ENCODE measurements around the gene CA10.

The CA10 gene

DNA sequence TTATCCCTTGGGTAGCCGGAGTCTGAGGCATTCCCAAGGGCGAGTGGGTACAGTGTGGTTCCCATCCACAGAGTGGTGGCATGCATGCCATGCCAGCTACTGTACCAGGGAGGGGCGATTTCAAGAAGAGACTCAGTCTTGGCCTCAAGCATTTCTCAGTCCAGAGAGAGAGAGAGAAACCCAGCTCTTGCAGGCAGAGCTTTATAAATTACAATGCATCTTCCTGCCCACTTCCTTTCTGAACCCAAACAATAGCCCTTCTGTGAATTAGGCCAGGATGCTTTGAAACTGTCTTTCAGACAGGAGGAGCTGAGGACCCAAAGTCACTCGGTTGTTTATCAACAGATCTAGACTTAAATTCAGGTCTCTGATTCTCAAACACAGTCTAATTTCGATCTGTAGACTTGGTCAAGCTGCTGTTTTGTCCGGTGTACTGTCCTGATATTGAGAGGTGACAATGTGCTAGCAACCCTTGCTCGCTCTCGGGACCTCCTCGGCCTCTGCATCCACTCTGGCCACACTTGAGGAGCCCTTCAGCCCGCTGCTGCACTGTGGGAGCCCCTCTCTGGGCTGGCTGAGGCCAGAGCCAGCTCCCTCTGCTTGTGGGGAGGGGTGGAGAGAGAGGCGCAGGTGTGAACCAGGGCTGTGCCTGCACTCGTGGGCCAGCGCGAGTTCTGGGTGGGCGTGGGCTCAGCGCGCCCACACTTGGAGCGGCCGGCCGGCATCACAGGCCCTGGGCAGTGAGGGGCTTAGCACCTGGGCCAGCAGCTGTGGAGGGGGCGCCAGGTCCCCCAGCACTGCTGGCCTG is 490.2 kb downstream of the CA10 start:
- no peak for DNase-seq

DNA sequence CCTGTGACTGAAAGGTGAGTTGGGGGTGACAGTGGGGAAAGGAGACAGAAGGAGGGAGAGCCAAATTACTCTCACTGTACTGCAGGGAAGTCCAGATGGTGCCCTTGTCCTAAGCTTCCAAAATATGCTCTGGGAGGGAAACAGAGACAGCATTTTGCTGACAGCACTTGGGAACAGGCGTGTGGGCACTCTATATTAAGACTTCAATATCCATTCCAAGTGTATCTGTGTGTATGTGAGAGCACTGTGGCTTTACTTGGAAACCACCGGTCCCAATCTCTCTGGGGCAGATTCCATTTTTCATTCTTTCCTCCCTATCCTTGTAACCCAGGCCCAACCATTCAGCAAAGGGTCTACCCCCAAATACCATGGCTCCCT is 490.8 kb downstream of the CA10 start:
- DNase-seq: no peak

DNA sequence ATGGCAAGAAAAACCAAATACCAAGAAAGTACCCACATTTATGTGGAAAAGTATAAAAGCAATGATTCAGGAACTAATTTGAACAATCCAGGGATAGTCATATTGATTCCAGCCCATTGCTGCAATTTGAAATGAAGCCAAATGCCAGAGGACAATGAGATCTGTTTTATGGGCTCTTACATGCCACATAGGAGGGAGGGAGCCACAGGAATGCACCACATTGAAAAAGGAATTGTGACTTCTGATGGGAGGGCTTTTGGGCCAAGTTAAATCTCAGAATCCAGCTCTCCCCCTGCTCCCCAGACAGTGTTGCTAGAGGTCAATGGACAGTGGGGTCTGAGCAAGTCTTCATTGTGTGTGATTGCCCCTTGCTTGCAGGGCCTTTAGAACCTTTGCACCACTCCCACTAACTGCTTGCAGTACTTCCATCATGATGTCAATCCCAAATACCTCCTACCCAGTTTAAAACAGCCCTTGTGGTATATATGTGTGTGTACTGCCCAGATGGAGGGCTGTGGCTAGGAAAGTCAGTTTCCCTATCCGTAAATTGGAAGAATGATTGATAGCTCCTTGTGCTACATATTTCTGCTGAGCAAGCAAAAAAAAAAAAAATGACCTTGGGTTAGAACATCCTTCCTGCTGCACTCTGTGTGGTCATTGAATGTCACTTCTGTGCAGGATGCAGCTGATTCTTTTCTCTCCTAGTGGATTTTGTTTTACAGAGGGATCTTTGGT is 491.4 kb downstream of the CA10 start:
- no peak for DNase-seq

DNA sequence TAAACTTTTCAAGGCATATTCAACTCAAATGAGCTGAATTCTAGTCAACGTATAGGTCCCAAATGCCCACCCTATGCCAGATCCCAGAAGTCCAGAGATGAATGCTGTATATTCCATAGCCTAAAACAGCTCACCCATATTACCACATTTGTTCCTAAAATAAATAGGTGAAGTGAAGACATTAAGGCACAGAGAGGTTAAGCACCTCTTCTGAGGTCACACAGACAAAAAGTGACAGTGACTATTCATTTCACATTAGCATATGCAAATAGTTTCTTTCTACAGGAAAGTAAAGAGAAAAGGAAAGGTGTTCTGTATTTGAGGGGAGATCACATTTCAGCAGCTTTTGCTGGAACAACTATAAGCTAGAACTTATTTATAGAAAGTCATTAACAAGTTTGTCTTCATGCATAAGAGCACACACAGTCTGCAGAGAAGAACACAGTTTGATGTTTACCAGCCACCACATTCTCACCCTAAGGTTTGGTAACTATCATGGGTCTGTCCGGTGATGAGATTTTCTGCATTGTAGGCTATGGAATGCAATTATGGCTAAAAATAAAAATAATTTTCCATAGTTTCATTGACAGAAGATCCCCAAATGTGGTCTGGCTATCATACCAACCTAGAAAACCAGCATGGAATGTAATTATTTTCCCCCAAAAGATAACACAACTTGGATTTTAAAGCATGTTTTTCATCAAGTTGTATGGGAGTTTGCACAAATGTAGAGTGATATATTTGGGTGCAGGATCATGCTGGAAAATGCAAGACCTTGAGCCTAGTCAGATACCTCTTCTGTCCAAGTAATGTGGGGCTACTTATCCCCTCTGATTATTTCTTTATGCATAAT is 496.1 kb downstream of the CA10 start:
- no peak for DNase-seq

DNA sequence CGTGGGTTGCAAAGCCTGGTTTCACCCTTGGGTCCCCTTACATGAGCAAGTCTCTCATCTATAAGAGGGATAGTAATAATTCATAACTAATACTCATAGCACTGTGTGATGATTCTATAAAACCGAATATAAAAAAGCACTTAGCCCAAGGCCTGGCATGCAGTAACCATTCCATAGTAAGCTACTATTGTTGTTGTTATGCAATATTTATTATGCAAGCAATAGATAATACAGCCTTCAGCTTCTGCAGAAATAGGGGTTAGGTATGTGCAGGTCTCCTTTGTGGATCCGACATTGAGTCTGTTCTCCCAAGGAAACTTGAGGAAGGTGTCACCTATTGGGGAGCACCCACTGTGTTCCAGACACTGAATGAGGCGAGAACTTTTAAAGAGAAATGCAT is 497.1 kb downstream of the CA10 start:
- DNase-seq: no peak

DNA sequence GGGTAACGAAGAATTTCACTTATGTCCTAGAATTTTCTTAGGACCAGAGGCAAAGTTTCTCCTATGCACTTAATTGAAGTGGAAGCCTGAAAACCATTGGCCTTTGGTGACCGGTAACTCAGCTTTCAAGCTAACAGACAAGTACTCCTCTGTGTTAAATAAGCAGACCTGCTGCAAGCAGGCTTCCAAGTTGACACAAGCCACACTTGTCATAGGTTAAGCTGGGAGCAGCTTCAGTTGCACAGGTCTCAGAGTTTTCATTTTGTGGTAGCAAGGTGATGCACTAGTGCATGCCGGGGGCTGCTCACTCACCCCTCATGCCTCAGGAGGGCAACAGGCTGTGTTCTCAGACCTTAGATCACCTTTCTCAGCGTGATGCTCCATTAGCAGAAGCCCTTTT is 498.2 kb downstream of the CA10 start:
- no peak for DNase-seq

DNA sequence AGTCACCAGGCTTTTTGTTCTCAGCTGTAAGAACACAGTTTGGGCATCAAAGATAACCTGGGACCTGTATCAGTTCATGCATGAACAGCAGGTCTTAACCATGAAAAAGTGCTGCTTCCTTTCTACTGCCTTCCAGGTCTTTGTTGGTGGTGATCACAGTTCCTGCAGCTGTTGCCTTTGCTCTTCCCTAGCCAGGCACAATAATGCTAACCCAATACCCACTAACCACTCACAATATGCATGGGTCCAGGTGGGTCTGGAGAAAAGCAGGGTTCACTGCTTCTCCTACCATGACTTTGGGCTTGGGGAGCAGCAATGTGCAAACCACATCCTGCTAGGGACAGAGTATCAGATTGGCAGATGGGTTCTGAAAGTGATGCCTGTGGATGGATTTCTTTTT is 501.3 kb downstream of the CA10 start:
- no peak for DNase-seq

DNA sequence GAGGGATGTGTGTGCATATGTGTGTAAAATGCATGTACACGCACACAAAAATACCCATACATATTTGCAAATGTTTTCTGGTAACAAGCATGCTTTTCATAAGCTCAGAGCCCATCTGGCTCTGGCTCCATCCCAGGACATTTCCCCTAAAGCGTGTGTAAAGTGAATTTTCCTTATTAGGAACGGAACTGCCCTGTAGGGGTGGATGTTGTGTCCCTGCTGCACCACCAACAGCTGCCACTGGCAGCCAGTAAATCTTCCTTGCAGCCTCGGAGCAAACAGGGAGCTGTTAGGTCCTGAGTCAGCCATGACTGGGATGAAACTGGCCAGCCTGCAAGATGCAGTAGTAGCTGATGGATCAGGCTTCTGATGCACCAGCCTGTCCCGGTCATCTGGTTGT is 504.6 kb downstream of the CA10 start:
- DNase-seq: no peak

DNA sequence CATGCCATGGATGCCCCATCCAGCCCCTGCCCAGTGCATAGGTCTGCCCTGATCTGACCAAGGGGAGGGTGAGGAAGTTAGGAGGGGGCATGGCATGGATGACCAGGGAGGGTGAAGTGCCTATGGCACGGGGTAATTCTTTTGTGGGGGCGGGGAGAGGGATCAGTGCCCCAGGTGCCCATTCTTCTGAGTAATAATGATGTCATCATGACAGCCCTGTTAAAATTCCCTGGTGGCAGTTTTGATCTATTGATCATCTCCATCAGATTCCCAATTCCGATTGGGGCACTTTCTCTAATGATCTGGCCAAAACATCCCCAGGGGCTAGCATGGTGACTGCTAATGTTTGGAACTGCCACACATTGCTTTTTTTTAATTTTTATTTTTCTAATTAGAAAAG is 506.0 kb downstream of the CA10 start:
- no peak for DNase-seq

DNA sequence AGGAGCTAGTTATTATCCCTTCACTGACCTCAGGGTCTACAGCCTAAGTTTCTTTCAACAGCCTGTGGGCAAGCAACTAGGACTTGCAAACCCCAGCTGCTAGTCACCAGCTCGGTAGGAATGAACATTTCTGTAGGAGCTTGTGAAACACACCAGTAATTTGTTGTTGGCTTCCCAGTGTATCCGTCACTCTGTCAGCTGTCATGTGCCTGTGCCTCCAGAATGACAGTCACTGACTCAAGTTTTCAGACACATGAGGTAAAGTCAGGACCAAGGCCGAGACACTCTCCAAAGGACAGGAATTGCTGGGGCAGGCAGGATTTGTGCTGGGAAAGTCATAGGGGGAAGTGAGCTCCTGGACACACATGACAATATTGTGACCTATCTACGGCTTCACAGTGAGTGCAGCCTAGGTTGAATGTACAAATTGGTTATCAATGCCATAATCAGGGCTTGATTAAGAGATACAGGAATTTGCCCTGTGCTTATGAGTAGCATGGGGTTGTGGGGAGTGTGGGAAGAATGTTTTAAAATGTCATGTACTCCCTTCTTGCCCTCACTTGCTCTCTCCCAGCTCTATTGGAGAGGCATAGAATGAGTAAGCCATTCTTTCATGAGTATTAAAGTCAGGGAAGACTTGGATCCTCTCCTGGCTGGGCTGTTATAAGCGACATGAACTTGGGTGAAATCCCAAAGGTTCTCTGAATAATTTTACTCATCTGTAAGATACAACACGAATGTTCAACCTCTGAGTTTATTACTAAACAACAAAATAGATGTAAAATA is 506.8 kb downstream of the CA10 start:
- no peak for DNase-seq

DNA sequence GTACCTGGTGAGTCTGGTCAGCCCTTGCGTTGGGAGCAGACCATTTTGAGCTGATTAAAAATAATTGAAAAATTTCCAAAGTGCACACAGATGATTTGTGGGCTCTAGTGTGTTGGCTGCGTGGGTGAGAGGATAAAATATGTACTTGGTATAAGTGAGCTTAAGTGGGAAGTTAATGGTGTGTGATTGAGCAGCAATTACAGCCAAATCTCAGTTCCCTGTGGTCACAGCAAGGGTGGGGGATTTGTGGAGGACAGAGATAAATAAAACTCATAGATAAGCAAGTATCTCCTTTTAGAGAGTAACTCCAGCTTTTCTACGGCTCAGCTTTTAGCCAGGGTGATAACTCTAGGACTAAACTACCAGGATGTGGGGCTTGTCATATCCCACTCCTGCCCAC is 507.7 kb downstream of the CA10 start:
- no peak for DNase-seq

DNA sequence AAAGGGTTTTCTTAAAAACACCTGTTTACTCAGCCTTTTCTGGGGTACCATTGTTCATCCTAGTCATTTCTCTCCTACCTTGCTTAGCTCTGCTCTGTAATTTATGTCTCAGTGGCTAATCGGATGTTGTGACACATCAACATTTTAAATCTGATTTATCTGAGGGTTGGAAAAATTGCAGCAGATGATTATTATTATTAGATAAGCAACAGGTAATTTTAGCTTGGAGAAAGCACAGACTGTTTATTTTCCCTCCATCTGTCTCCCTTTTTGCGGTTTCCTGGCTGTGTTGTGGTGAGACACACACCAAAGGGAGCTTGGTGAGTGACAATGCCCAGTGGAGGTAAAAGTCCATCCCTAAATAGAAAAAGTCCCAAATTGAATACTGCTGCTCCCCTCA is 508.3 kb downstream of the CA10 start:
- DNase-seq: no peak

DNA sequence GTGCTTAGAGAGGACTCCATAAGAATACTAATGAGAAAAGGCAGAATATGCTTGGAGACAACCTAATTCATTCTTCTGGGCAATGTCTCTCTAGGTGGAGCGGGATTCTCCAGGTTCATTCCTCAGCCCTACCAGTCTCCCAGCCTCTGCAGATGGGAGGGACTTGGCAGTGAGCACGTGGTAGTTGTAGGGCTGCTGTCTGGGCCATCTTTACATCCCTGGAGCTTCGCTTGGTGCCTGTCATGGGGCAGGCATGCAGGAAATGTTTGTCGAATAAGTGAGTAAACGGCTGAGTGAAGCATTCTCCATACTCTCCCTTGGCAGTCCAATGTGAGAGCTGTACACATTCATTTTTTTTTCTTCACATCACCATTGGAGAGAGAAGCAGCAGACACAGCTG is 510.7 kb downstream of the CA10 start:
- no peak for DNase-seq

DNA sequence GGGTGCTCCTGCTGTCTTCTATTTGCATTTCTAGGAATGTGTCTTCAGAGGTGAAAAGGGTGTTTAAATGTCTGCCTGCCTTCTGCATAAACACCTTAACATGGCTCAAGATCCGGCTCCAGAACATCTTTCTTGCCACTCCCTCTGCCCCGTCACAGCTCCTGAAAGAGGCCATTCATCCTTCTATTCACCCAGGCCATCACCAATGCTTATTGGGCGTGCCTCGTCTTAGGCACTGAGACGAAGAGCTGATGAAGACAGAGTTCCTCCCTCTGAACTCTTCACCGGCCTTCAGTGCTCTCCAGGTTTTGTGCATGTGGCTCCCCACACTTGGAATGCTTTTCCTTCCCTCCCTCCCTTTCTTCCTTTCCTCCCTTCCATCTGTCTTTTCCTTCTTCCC is 511.4 kb downstream of the CA10 start:
- DNase-seq: no peak

DNA sequence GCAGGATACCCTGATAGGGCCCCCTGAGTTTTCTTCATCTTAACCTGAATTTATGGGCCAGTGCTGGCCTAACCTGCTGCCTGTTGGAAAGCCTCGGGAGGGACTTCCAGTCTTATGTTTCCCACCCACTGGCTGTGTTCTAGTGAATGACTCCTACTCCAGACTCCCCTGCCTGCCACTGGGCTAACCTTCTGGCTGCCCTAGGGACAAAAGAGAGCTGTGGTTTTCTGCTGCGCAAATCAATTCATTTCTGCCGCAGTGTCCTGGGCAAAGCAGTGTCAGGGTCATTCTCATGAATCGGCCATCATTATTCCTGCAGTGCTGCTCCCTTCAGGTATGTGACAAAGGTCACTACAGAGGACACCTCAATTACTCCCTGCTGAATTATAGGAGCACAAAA is 512.0 kb downstream of the CA10 start:
- DNase-seq: no peak

DNA sequence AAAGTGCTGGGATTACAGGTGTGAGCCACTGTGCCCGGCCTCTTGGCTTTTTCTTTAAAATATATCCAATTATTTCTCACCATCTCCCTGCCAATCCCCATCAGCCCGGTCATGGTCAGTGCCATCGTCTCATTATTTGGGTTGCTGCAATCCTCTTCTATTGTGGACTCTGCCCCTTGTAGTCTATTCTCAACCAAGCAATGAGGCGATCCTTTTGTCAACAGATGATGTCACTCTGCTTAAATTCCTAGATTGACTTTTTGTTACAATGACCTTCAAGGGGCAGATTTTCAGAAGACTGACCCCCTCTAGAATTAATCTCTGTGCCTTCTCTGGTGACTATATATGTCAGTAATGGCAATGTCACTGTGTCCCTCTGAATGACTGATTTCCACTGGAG is 513.5 kb downstream of the CA10 start:
- DNase-seq: no peak

DNA sequence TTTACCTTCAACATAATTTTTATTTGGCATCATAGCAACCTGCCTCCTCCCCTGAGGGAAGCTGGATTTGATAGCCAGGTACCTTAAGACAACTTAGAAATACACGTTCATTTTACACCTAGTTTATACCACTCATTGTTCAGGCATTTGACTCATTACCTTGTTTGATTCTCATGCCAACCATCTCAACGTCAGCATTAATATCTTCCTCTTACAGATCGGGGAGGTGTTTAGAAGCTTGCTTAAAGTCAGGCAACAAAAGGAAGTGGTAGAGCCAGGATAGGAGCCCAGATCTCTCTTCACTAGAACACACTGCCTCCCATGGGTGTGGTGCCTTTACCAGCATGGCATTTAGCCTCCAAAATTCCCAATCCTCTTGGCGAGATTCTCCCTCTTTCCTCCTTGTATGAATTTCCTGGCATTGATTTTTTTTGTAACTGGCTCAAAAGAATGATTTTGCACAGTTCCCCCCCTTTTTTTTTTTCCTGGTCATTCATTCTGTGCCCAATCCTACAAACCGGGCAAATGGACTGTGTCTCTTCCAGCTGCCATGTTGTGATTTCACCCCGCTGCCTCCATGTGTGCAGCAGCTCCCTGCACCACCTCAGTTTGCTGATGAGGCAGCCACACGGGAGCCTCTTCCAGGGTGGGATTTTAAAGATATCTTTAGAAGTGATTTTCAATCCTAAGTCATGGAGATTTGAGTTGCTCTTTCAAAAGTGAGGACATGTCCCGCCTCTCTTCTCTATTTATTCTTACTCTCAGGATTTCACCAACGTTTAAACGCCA is 514.6 kb downstream of the CA10 start:
- DNase-seq: no peak

DNA sequence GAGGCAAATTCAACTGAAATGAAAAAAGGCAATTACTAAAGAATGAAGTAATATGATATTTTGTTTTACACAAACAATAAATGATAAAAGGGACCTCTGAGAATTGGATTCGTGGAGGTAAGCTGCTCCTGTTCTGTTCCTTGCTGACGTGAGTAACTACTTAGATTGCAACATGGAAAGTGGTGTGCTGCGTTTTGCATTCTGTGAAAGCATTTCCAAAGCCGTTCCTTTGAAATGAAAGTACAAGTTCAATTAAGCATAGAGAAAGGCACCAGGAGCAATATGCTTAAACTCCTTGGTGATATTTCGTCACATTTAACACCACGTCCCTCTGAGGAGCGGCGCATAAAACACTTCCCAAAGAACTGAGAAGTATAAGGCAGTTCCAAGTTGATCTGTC is 516.5 kb downstream of the CA10 start:
- no peak for DNase-seq

DNA sequence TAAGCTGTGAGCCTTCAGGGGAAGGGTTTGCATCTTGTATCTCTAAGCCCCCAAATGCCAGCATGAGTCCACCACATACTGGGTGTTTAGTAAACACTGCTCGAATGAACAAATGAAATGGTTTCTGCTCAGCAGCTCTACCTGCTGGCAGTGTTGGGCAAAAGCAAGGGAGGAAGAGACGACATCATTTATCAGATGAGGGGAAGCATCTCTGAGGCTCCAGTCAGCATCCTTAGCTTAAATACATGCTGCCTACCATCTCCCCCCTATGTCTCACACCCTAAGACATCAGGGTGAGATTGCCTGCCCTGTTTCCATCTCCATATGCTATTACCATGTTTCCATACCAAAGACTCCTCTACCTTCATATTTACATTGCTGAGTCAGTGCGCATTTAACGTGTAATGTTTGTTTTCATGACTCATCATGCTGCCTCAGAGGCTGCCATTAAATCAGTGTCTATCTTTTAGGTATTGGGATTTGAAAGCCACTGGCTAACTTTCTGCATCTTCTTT is 518.3 kb downstream of the CA10 start:
- no peak for DNase-seq

DNA sequence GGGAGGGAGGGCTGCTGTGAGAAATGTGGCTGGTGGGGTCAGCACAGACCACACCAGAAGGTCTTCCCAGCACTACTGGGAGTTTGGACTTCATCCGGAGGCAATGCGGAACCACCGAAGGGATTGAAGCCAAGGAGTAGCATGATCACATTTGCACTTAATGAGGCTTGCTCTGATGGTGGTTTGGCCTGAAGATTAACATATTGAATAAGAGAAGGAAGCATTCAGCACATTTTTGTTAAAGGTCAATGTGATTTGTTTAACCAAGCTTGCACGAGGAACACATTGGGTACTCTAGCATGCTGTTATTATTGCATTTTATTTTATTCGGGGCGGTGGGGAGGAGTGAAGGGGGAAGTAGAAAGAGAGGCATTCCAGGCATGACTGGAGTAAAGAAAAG is 519.5 kb downstream of the CA10 start:
- DNase-seq: no peak

DNA sequence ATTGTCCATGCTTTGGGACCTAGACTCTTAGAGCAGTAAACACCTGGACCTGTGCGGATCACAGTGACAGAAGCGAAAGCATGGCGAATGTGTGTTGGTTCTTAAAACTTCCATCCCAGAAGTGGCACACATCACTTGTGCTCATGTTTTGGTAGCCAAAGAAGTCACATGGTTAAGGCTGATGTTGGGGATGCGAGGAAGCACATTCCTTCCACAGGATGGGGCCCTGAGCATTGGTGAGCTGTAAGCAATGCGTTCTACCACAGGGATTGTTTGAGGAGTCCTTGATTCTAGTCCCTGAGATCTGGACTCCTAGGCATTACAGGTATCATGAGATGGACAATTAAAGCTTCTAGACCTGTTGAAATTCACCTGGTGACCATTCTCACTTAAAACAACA is 522.2 kb downstream of the CA10 start:
- no peak for DNase-seq

All from hippocampal formation (tissue), 2 donors.